Measurements from ENCODE around the gene HMSD. TPM values are rescaled to one million over a fixed set of nuclear protein-coding genes. Genes with fewer than 3 reads are reported as not detected.

The HMSD gene
- total and polyA plus RNA-seq, 2 of the 13 experiments (the other 11 are each of a cell fraction or from before 2014, with no cell fraction given): not detected

GRCh38 chr18:63994783-63995399, 45.8 kb downstream of the HMSD start:
- no peak overlapping the region for H3K4me2 ChIP-seq (ENCODE audit: low read depth, low read length)
- no peak overlapping the region for H3K4me3 ChIP-seq (replicated peaks in 1 of 3; ENCODE audit: insufficient read depth in 1 of 3, low read depth in 2 of 3, low read length in 3 of 3)
- peak; percentile 16 for DNase-seq (ENCODE audit: low spot score)
- no peaks in the 10 kb centered on the region for H3K4me1 ChIP-seq (ENCODE audit: insufficient read depth, low read length)
- H3K27ac ChIP-seq (ENCODE audit: extremely low read length, insufficient read depth, low read length): no peak overlapping the region
- CTCF ChIA-PET (ENCODE audit: low intra/inter-chr PET ratio, low total read pairs): interaction anchor here (0.8 to 2.6 kb wide), 5 partner anchors 15 to 104 kb away, joined by 4 to 11 read pairs (median 5); partner anchors contain the start of gene HMSD
- POLR2A ChIA-PET: no interaction called here
- H3K79me2 ChIP-seq (ENCODE audit: insufficient read depth, low read length): no peaks in the 10 kb centered on the region
- no TSS peak for BruUV-seq (replicated peaks)
- peak; percentile 32 for FAIRE-seq
- no peak overlapping the region for H2AFZ ChIP-seq (ENCODE audit: low read length)
- H3K9me3 ChIP-seq (ENCODE audit: low read length): no peaks in the 10 kb centered on the region
- no peaks in the 10 kb centered on the region for H4K20me1 ChIP-seq (ENCODE audit: insufficient read depth, low read length)
- H3K9ac ChIP-seq (ENCODE audit: insufficient read depth, low read depth, low read length): no peak overlapping the region
- intact Hi-C loops (cut with micrococcal nuclease; ENCODE audit: unreplicated experiment): loop anchor here (1.0 kb wide), 2 partner anchors 32 to 104 kb away; no protein-coding TSS in a partner anchor
- ATAC-seq: peak; percentile 75
- 20% methylated on average over 5 of the region's 6 CpGs for WGBS (ENCODE audit: low lambda C conversion rate)
- in situ Hi-C loops (cut with HindIII; ENCODE audit: extremely low pct_ligation_motif_present, low pct_unique_long_range_greater_than_20kb): no loop called here
- H3K36me3 ChIP-seq (replicated peaks in 1 of 2; ENCODE audit: control insufficient read depth in 1 of 2, insufficient read depth in 2 of 2, low read length in 2 of 2): no peaks in the 10 kb centered on the region
- H3K27me3 ChIP-seq (ENCODE audit: control insufficient read depth in 1 of 2, insufficient read depth in 2 of 2, low read length in 2 of 2): no peaks in the 10 kb centered on the region
- TF ChIP-seq, protein P1, sequence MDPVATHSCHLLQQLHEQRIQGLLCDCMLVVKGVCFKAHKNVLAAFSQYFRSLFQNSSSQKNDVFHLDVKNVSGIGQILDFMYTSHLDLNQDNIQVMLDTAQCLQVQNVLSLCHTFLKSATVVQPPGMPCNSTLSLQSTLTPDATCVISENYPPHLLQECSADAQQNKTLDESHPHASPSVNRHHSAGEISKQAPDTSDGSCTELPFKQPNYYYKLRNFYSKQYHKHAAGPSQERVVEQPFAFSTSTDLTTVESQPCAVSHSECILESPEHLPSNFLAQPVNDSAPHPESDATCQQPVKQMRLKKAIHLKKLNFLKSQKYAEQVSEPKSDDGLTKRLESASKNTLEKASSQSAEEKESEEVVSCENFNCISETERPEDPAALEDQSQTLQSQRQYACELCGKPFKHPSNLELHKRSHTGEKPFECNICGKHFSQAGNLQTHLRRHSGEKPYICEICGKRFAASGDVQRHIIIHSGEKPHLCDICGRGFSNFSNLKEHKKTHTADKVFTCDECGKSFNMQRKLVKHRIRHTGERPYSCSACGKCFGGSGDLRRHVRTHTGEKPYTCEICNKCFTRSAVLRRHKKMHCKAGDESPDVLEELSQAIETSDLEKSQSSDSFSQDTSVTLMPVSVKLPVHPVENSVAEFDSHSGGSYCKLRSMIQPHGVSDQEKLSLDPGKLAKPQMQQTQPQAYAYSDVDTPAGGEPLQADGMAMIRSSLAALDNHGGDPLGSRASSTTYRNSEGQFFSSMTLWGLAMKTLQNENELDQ (CRISPR knock-in tag; IDR thresholded peaks at IDR 0.05; ENCODE audit: borderline replicate concordance): no peak
- TF ChIP-seq ZNF20 (CRISPR knock-in tag; IDR thresholded peaks at IDR 0.05) (no peak), FOXP1 (IDR thresholded peaks at IDR 0.05) (no peak), FOXP1 (CRISPR knock-in tag; IDR thresholded peaks at IDR 0.05) (no peak), ZNF678 (CRISPR knock-in tag; IDR thresholded peaks at IDR 0.05) (no peak), ZNF709 (CRISPR knock-in tag; IDR thresholded peaks at IDR 0.05) (no peak), ZNF816 (CRISPR knock-in tag; IDR thresholded peaks at IDR 0.05; ENCODE audit: borderline replicate concordance) (no peak), XRCC5 (optimal IDR thresholded peaks at IDR 0.05; ENCODE audit: low read length) (peak; percentile 44), SMC3 (IDR thresholded peaks at IDR 0.05; ENCODE audit: low read length) (peak; percentile 53; the same call in 1 of the 2 replicates), MTA3 (CRISPR knock-in tag; IDR thresholded peaks at IDR 0.05) (no peak), SIN3A (IDR thresholded peaks at IDR 0.05; ENCODE audit: borderline replicate concordance, low read depth, low read length) (no peak), STAG1 (CRISPR knock-in tag; IDR thresholded peaks at IDR 0.05) (peak; percentile 53), ZNF570 (CRISPR knock-in tag; IDR thresholded peaks at IDR 0.05; ENCODE audit: borderline replicate concordance) (no peak), KLF6 (CRISPR knock-in tag; IDR thresholded peaks at IDR 0.05) (no peak), MYNN (CRISPR knock-in tag; IDR thresholded peaks at IDR 0.05; ENCODE audit: low read depth) (no peak), ZNF768 (CRISPR knock-in tag; IDR thresholded peaks at IDR 0.05) (no peak), ZFX (CRISPR knock-in tag; IDR thresholded peaks at IDR 0.05; ENCODE audit: low read depth) (no peak), IKZF1 (IDR thresholded peaks at IDR 0.05) (no peak)
- TF ChIP-seq, protein P2, sequence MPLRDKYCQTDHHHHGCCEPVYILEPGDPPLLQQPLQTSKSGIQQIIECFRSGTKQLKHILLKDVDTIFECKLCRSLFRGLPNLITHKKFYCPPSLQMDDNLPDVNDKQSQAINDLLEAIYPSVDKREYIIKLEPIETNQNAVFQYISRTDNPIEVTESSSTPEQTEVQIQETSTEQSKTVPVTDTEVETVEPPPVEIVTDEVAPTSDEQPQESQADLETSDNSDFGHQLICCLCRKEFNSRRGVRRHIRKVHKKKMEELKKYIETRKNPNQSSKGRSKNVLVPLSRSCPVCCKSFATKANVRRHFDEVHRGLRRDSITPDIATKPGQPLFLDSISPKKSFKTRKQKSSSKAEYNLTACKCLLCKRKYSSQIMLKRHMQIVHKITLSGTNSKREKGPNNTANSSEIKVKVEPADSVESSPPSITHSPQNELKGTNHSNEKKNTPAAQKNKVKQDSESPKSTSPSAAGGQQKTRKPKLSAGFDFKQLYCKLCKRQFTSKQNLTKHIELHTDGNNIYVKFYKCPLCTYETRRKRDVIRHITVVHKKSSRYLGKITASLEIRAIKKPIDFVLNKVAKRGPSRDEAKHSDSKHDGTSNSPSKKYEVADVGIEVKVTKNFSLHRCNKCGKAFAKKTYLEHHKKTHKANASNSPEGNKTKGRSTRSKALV (CRISPR knock-in tag; IDR thresholded peaks at IDR 0.05): no peak
- TF ChIP-seq, protein P3, sequence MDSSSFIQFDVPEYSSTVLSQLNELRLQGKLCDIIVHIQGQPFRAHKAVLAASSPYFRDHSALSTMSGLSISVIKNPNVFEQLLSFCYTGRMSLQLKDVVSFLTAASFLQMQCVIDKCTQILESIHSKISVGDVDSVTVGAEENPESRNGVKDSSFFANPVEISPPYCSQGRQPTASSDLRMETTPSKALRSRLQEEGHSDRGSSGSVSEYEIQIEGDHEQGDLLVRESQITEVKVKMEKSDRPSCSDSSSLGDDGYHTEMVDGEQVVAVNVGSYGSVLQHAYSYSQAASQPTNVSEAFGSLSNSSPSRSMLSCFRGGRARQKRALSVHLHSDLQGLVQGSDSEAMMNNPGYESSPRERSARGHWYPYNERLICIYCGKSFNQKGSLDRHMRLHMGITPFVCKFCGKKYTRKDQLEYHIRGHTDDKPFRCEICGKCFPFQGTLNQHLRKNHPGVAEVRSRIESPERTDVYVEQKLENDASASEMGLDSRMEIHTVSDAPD (CRISPR knock-in tag; IDR thresholded peaks at IDR 0.05): no peak
- TF ChIP-seq, protein P4, sequence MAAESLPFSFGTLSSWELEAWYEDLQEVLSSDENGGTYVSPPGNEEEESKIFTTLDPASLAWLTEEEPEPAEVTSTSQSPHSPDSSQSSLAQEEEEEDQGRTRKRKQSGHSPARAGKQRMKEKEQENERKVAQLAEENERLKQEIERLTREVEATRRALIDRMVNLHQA (CRISPR knock-in tag; IDR thresholded peaks at IDR 0.05): no peak
